ENCODE data around the gene BIRC7. TPM values are rescaled to one million over a fixed set of nuclear protein-coding genes. Genes with fewer than 3 reads are reported as not detected.

The BIRC7 gene, protein sequence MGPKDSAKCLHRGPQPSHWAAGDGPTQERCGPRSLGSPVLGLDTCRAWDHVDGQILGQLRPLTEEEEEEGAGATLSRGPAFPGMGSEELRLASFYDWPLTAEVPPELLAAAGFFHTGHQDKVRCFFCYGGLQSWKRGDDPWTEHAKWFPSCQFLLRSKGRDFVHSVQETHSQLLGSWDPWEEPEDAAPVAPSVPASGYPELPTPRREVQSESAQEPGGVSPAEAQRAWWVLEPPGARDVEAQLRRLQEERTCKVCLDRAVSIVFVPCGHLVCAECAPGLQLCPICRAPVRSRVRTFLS
- 1.00 TPM for polyA plus RNA-seq (2013, experiment 1 of 2)
- 0.96 TPM for polyA plus RNA-seq (2013, experiment 2 of 2)

DNA sequence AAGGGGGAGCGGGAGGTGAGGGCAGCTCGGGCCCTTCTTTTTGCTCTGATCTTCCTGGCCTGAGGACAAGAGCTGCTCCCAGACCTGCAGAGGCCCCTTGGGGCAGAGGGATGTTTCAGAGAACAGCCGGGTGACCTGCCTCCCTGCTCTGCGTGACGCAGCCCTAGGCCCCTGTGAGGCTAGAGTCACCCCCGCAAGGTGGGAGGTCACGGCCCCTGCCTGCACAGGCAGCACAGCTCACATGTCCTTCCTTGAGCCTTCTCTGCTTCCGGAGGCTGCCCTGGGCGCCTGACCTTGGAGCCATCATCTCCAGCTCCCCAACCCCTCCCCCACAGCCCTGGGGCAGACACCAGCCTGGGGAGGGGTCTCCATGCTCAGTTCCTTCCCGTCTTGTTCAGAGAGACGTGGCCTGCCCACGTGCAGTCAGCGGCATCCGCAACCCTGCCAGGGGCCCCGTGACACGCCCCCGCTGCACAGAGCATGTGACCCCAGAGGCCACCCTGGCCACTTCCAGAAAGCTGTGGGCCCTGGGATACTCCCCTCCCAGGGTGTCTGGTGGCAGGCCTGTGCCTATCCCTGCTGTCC lies at the start of gene BIRC7:
BIRC7 (plus strand) TSS at position 507 of the 585 bp plus-strand sequence. CDS start 192 bp downstream, outside the sequence.
- no peaks in the 10 kb centered on the region for H3K36me3 ChIP-seq (ENCODE audit: control insufficient read depth, insufficient read depth, low read length)
- H3K4me3 ChIP-seq (ENCODE audit: extremely low read depth, insufficient read depth, low read length, poor library complexity, severe bottlenecking): no peak within 1 kb of the TSS
- H3K9me3 ChIP-seq (ENCODE audit: control insufficient read depth, low read length): no peaks in the 10 kb centered on the region
- peaks cover 52% of the 10 kb centered on the region for H3K4me1 ChIP-seq (ENCODE audit: control insufficient read depth, insufficient read depth, low read length, poor library complexity, severe bottlenecking)
- H3K27ac ChIP-seq (ENCODE audit: low read depth, low read length, severe bottlenecking): no peak within 1 kb of the TSS
- 67 to 69% methylated on average over 14 of the region's 17 CpGs for WGBS, 2 experiments (ENCODE audit: insufficient coverage in 2 of 2)

DNA sequence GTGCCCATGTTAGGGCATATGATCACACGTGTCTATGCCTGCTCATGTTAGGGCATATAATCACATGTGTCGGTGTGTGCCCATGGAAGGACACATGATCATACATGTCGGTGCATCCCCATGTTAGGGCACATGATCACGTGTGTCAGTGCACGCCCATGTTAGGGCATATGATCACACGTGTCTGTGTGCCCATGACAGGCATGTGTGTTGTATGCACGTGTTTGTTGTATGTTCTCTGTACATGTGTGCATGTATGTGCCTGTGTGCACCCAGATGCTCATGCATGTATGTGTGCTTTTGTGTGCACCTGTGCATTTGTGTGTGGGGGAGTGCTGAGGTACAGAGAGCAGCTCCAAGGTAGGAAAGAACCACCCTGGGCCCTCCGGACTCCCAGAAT lies 49.6 kb upstream of the BIRC7 start:
- Histone ChIP-seq H3K36me3 (ENCODE audit: control insufficient read depth, insufficient read depth, low read length) (no peaks in the 10 kb centered on the region), H3K4me1 (ENCODE audit: control insufficient read depth, insufficient read depth, low read length, poor library complexity, severe bottlenecking) (no peaks in the 10 kb centered on the region), H3K4me3 (ENCODE audit: extremely low read depth, insufficient read depth, low read length, poor library complexity, severe bottlenecking) (no peak overlapping the region), H3K27ac (ENCODE audit: low read depth, low read length, severe bottlenecking) (no peak overlapping the region), H3K9me3 (ENCODE audit: control insufficient read depth, low read length) (no peaks in the 10 kb centered on the region)
- WGBS, 2 experiments (ENCODE audit: insufficient coverage in 2 of 2): 90 to 96% methylated on average over 8 of the region's 8 CpGs

DNA sequence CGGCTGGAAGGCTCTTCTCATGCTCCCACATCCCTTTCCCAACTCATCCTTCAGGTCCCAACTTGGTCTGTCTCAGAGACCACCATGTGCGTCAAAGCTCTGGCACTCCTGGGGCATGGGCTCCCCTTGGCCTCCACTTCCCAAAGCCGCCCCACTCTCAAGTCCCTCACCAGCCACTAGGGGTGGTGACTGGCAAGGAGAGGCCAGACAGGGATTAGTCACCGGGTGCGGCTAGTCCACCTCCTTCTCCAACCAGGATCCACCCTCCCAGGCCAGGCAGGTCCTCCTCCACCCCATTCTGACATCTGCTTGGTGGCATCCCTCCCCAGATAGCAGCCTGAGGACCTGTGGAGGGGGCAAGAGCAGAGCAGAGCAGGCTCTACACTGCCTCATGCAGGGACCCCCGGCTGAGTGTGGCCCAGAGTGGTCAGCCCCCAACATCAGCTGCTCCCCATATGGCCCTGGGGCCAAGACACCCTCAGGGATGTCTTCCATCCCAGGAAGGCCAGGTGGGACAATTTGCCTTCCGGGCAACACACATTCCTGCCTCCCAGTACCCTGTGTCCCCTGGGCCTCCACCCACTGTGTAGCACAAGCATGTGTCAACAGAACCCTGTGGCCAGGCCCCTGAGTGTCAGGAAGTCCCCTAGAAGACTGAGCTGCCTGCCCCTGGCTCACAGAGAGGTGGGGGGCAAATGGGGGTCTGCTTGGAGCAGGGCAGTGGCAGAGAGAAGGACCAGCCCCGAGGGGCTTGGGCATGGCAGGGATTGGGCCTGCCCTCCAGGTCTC lies 49.0 kb upstream of the BIRC7 start:
- 89% methylated on average over 4 to 6 of the region's 8 CpGs for WGBS, 2 experiments (ENCODE audit: insufficient coverage in 2 of 2)
- Histone ChIP-seq H3K4me1 (ENCODE audit: control insufficient read depth, insufficient read depth, low read length, poor library complexity, severe bottlenecking) (no peaks in the 10 kb centered on the region), H3K36me3 (ENCODE audit: control insufficient read depth, insufficient read depth, low read length) (no peaks in the 10 kb centered on the region), H3K27ac (ENCODE audit: low read depth, low read length, severe bottlenecking) (no peak overlapping the region), H3K9me3 (ENCODE audit: control insufficient read depth, low read length) (no peaks in the 10 kb centered on the region), H3K4me3 (ENCODE audit: extremely low read depth, insufficient read depth, low read length, poor library complexity, severe bottlenecking) (no peak overlapping the region)

DNA sequence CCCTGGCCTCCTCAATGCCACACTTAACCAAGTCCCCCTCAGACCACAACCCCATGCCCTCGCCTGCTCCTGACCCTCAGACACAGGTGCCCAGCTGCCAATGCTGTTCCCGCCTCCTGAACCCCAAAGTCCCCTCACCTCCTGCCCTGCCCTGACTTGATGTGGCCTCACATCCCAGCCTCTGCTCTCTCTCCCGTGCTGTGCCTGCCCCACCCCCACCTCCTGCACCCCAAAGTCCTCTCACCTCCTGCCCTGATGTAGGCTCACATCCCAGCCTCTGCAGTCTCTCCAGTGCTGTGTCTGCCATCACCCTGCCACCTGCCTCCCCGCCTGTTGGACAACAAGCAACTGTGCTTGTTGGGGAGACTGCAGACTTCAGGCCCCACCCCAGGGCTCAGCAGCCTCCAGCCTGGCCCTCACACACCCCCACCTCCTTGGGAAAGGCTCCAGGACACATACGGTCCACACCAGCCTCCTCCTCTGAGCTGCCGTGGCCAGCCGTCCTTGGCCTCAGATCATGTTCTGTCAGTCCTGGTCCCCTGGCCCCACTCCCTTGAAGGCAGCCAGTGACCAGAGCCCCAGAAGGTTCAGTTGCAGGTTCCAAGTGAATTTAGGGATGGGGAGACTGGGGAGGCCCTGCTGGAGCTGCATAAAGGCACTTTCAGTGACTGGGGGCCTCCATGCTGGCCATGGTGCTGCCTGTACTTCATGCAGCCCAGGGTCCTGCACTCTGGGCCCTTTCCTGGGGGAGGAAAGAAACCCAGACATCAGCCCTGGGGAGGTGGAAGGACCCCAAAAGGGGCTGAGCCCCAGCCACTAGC lies 48.2 kb upstream of the BIRC7 start:
- WGBS, 2 experiments (ENCODE audit: insufficient coverage in 2 of 2): 79 to 82% methylated on average over 5 to 6 of the region's 7 CpGs
- no peaks in the 10 kb centered on the region for H3K9me3 ChIP-seq (ENCODE audit: control insufficient read depth, low read length)
- no peak overlapping the region for H3K4me3 ChIP-seq (ENCODE audit: extremely low read depth, insufficient read depth, low read length, poor library complexity, severe bottlenecking)
- H3K4me1 ChIP-seq (ENCODE audit: control insufficient read depth, insufficient read depth, low read length, poor library complexity, severe bottlenecking): no peaks in the 10 kb centered on the region
- H3K36me3 ChIP-seq (ENCODE audit: control insufficient read depth, insufficient read depth, low read length): no peaks in the 10 kb centered on the region
- no peak overlapping the region for H3K27ac ChIP-seq (ENCODE audit: low read depth, low read length, severe bottlenecking)

DNA sequence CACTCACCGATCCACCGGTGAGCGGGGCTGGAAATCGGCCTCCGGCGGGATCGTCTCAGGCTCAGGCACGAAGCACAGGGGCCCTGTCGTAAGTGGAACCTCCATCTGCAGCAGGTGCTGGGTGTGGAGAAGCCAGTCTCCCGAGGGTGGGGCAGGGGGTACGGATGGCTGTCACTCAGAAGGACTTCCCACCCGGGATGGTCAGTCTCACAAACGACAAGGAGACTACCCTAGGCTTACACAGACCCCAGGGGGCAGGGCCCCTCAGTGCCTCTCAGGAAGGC lies 47.6 kb upstream of the BIRC7 start:
- Histone ChIP-seq H3K4me1 (ENCODE audit: control insufficient read depth, insufficient read depth, low read length, poor library complexity, severe bottlenecking) (no peaks in the 10 kb centered on the region), H3K36me3 (ENCODE audit: control insufficient read depth, insufficient read depth, low read length) (no peaks in the 10 kb centered on the region), H3K4me3 (ENCODE audit: extremely low read depth, insufficient read depth, low read length, poor library complexity, severe bottlenecking) (no peak overlapping the region), H3K9me3 (ENCODE audit: control insufficient read depth, low read length) (no peaks in the 10 kb centered on the region), H3K27ac (ENCODE audit: low read depth, low read length, severe bottlenecking) (no peak overlapping the region)
- WGBS, 2 experiments (ENCODE audit: insufficient coverage in 2 of 2): 82 to 86% methylated on average over 13 of the region's 13 CpGs

DNA sequence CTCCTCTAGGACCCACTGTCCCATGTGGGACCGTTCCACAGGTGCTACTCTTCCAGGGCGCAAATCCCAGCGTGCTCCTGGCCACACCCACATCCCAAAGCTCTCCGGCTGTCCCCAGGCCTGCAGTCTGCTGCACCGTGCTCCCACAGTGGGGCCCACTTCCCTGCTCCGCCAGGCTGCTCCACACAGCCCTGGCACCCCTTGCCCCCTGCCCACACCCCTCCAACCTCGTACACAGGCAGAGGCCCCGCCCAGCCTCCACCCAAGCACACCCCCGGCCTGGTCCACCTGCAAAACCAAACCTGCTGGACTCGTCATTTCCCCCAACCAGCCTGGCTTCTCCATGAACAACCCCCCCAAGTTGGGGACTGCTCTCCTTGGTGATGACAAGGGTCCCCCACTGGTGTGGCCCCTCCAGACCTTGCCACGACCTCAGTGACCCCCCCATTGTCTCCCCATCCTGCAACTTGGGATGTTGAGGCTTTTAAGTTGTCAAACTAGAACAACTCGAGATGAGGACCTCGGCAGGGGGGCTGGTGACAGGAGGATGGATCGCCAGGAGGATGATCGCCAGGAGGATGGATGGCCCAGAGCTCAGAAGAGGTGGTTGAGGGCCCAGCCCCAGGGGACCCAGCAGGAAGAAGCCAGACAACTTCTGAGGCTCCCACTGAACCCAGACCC lies 46.9 kb upstream of the BIRC7 start:
- Histone ChIP-seq H3K36me3 (ENCODE audit: control insufficient read depth, insufficient read depth, low read length) (no peaks in the 10 kb centered on the region), H3K27ac (ENCODE audit: low read depth, low read length, severe bottlenecking) (no peak overlapping the region), H3K4me1 (ENCODE audit: control insufficient read depth, insufficient read depth, low read length, poor library complexity, severe bottlenecking) (no peaks in the 10 kb centered on the region), H3K9me3 (ENCODE audit: control insufficient read depth, low read length) (no peaks in the 10 kb centered on the region), H3K4me3 (ENCODE audit: extremely low read depth, insufficient read depth, low read length, poor library complexity, severe bottlenecking) (no peak overlapping the region)
- 67 to 72% methylated on average over 9 to 10 of the region's 15 CpGs for WGBS, 2 experiments (ENCODE audit: insufficient coverage in 2 of 2)

DNA sequence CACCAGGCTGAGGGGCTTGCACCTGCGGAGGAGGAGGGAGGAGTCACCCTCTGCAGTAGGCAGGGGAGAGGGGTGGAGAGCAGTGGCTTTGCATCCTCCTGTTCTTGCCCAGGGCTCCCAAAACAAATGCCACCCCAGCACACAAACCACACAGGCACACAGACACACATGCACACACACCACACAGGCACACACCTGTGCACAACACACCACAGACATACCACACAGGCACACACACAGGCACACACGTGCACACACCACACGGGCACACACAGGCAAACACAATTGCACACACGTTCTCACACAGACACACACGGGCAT lies 46.4 kb upstream of the BIRC7 start:
- Histone ChIP-seq H3K4me1 (ENCODE audit: control insufficient read depth, insufficient read depth, low read length, poor library complexity, severe bottlenecking) (no peaks in the 10 kb centered on the region), H3K27ac (ENCODE audit: low read depth, low read length, severe bottlenecking) (no peak overlapping the region), H3K36me3 (ENCODE audit: control insufficient read depth, insufficient read depth, low read length) (no peaks in the 10 kb centered on the region), H3K4me3 (ENCODE audit: extremely low read depth, insufficient read depth, low read length, poor library complexity, severe bottlenecking) (no peak overlapping the region), H3K9me3 (ENCODE audit: control insufficient read depth, low read length) (no peaks in the 10 kb centered on the region)
- 88 to 93% methylated on average over 3 to 4 of the region's 5 CpGs for WGBS, 2 experiments (ENCODE audit: insufficient coverage in 2 of 2)

DNA sequence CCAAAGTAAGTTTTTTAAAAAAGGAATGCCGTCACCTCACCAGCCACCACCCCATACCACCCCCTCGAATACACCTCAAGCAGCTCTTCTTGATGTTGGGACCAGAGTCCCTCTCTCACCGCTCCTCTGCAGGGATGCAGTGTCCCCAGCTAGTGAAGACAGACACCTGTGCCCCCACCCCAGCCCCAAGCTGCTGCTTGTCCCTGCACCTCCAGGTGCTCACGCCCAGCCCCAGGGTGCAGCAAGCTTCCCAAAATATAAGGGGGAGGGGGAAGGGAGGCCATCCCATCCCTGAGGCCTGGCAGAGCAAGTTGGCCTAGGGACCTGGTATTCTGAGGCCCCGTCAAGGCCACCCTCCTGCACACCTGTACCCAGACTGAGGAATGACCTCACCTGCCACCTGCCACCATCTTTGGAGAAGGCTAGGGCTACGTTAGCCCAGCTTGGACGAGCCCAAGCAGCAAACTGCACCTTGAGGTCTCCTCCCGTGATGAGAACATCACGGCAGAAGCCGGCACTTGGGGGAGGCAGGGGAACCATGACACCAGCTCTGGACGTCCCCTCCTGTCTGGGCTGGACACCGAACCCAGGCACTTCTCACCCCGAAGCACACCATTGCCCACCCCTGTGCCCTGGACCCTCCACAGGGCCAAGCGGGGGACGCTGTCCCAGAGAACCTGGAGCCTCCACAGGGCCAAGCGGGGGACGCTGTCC lies 45.7 kb upstream of the BIRC7 start:
- no peaks in the 10 kb centered on the region for H3K9me3 ChIP-seq (ENCODE audit: control insufficient read depth, low read length)
- 93% methylated on average over 15 of the region's 17 CpGs for WGBS, 2 experiments (ENCODE audit: insufficient coverage in 2 of 2)
- peaks cover 2% of the 10 kb centered on the region for H3K36me3 ChIP-seq (ENCODE audit: control insufficient read depth, insufficient read depth, low read length)
- H3K27ac ChIP-seq (ENCODE audit: low read depth, low read length, severe bottlenecking): no peak overlapping the region
- H3K4me1 ChIP-seq (ENCODE audit: control insufficient read depth, insufficient read depth, low read length, poor library complexity, severe bottlenecking): no peaks in the 10 kb centered on the region
- H3K4me3 ChIP-seq (ENCODE audit: extremely low read depth, insufficient read depth, low read length, poor library complexity, severe bottlenecking): no peak overlapping the region

DNA sequence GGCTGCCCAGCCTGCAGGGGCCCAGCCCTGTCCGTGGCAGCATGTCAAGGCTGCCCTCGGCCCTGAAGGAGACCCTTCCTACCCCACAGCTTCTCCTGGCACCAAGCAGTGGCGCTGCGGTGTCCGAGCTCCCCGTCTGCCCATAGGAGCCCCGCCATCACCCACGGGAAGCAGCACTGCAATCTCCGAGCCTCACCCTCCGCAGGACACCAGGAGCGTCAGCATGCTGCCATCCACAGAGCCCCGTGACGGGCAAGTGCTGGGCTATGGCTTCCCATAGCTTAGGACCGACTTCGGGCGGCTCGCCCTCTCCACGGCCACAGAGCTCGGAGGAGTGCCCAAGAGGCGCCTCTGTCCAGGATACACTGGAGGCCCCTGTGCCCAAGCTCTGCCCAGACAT lies 44.9 kb upstream of the BIRC7 start:
- Histone ChIP-seq H3K4me3 (ENCODE audit: extremely low read depth, insufficient read depth, low read length, poor library complexity, severe bottlenecking) (no peak overlapping the region), H3K9me3 (ENCODE audit: control insufficient read depth, low read length) (no peaks in the 10 kb centered on the region), H3K36me3 (ENCODE audit: control insufficient read depth, insufficient read depth, low read length) (peaks cover 10% of the 10 kb centered on the region), H3K4me1 (ENCODE audit: control insufficient read depth, insufficient read depth, low read length, poor library complexity, severe bottlenecking) (no peaks in the 10 kb centered on the region), H3K27ac (ENCODE audit: low read depth, low read length, severe bottlenecking) (no peak overlapping the region)
- 93 to 94% methylated on average over 20 of the region's 20 CpGs for WGBS, 2 experiments (ENCODE audit: insufficient coverage in 2 of 2)

DNA sequence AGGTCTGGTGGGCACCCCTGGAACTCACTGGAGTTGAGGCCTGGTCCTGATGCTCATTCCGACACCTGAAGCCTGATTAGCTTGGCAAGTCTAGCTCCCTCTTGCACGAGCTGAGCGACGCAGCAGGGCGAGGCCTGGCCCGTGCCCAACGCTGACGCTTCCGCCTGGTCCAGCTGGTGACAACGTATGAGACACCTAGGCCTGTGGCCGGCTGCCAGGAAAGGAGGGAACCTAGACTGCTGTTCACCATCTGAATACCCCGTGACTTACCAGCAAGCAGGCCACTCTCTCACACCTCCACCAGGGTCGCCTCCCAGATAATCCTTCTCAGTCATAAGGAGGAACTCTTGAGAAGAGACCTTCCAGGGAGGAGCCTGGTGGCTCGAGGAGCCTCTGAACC lies 44.3 kb upstream of the BIRC7 start:
- WGBS, 2 experiments (ENCODE audit: insufficient coverage in 2 of 2): 90 to 94% methylated on average over 14 of the region's 14 CpGs
- no peak overlapping the region for H3K4me3 ChIP-seq (ENCODE audit: extremely low read depth, insufficient read depth, low read length, poor library complexity, severe bottlenecking)

More for the DNA sequence above, 44.3 kb upstream of the BIRC7 start:
- H3K9me3 ChIP-seq (ENCODE audit: control insufficient read depth, low read length): no peaks in the 10 kb centered on the region
- H3K36me3 ChIP-seq (ENCODE audit: control insufficient read depth, insufficient read depth, low read length): peaks cover 16% of the 10 kb centered on the region
- no peak overlapping the region for H3K27ac ChIP-seq (ENCODE audit: low read depth, low read length, severe bottlenecking)
- no peaks in the 10 kb centered on the region for H3K4me1 ChIP-seq (ENCODE audit: control insufficient read depth, insufficient read depth, low read length, poor library complexity, severe bottlenecking)

Data from mesodermal cell (in vitro differentiated cells).